DMS153 treated with DMSO at 0.1 percent for 48 hours (cell line): ENCODE data around the gene DLGAP1.
A peak's percentile ranks its signal among the peaks of the same experiment; 100 is the strongest.

Source experiments
- DNase-seq: peaks from one replicate; lab custom pipeline; 2025; ENCODE audit not compliant: unreplicated experiment; lab: John Stamatoyannopoulos, UW

Gene DLGAP1

DNA sequence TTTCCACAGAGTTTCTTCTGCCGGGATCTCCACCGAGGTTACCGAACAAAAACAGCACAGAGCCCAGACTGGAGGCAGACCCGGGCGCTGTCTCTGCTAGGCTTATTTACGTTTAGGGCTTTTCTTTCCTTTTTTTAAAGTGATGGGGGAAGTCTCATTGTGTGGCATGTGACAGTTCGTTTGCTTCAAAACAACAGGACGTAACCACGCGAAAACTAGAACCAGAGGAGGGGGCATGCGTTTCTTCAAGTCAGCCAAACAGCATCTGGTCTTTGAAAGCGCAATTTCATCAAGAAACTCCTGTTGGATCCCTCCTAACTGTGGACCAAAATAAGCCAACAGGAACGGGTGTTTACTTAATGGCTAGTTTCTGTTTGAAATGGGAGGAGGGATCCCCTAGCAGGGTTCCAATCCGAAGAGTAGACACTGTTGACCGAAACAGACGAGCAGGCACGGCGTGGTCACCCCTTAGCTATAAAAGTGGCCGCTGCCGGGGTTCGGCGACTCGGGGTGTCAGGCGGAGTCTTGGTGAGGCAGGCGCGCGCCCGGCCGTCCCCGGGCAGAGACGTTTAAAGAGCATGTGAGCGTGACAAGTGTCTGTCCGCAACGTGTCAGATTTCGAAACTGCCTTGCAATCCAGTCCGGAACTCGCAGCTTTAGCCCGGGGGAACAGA is 1006.1 kb downstream of the DLGAP1 start:
- DNase-seq: no peak

DNA sequence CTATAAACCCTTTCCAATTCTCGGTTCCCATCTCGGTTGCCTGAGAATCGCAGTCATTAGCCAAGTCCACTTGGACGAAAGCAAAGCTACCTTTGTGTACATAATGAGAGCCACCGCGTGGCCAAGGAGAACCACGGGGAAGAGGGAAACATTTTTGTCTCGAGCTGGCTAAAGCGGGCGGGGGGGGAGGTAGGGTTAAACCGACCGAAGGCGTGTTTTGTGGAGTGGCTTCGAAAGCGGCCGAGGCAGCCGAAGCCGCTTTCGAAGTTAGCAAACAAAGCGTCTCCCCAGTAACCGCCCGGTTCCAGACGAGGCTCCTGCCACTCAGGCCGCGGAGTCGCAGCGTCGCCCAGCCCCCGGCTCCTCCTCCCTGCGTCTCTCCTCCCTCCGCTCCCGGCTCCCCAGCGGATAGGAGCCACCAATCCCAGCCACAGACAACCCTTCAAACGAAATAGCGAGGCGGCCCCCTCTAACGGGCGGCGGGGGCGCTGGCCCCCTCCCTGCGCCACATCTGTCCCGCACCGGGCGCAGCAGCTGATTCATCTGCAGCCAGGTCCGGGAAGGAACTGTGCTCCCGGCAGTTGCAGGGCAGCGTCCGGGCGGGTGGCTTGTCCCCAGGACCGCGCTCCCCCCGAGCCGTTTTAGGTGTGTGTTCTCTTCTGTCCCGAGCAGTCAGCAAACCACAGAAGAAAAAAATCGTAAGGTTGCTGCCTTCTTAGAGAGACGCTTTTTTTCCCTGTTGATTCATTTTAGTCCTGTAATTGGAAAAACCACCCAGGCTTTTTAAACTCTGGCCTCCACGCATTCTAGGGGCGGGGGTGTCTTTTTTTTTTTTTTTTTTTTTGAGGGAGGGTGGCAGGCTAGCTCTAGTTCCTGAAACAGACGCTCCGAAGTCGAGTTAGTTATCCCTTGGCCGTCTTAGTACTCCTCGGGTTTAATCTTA is 1006.9 kb downstream of the DLGAP1 start:
- peak; percentile 51 for DNase-seq

DNA sequence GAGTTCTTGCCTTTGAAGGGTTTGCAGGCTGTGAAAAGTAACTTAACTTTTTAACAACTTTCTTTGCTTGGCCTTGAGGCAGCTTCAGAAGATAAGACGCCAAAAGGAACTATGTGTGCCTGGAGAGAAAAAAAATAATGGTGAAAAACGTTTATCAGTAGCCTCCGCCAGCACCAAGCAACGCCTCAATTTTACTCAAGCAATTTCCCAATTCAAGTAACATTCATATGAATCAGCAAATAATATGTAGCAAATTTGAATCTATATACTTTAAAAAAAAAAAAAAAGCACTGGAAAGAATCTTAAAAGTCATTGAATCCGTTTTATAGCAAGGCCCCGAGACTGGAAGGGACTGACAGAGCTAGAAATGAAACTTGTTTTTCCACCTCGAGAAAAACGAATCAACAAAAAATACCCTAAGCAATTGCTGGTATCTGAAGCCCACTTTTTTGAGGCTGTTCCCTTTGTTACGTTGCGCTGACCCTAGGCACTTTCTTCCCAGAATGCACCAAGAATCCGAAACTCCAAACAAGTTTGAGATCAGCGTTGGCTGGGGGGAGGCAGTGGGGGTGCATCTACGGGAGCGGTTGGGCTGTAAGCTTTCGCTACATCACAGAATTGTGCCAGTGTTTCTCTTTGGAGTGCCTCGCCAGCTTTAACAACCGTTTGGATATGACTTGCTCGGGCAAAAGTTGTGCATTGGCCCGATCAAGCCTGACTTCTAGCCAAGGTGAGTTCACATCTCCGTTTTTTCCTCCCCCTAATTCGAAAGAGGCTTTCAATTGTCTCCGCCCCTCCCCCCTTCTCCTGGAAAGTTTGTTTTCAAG is 1007.8 kb downstream of the DLGAP1 start:
- DNase-seq: no peak
